RWPE1 (cell line): ENCODE measurements around the gene ENAH.
A peak's percentile ranks its signal among the peaks of the same experiment; 100 is the strongest.

Source experiments
- CTCF ChIA-PET: fragments of 350-600 bp; sonication (Branson Sonifier 250); formaldehyde crosslinking; extraction: SDS; loops from one replicate; lab custom pipeline; 2021; lab: Yijun Ruan, JAX
- POLR2A ChIA-PET: fragments of 400-600 bp; formaldehyde crosslinking; extraction: SDS; loops from one replicate; lab custom pipeline; 2020; ENCODE audit warnings: antibody characterized with exemption; ENCODE audit not compliant: low non-redundant PET; lab: Yijun Ruan, JAX
- DNase-seq: peaks from one replicate; pipeline ENCODE4 v3.0.0; 2012; ENCODE audit warnings: low spot score
- H3K27ac ChIP-seq: fragments of 450-650 bp; 2 replicates; pipeline ENCODE4 v1.5.1; 2017
- CTCF ChIP-seq: fragments of 450-650 bp; conservative IDR thresholded peaks from 2 replicates; pipeline ENCODE4 v1.5.1; 2017; ENCODE audit warnings: low read depth, mild to moderate bottlenecking

Gene ENAH

GRCh38 chr1:225651872-225652728 lies 823 bp downstream of the ENAH start:
- CTCF ChIA-PET: interaction anchor here (0.6 to 2.6 kb wide), 6 partner anchors 84 to 192 kb away, joined by 3 to 28 read pairs (median 4); partner anchors contain the start of gene SRP9
- DNase-seq: peak; percentile 56

GRCh38 chr1:225651376-225651871 lies 1.5 kb downstream of the ENAH start:
- POLR2A ChIA-PET: interaction anchor here (1.0 kb wide), 1 partner anchor 94 kb away, joined by 3 read pairs; no protein-coding TSS in a partner anchor
- H3K27ac ChIP-seq: no peak overlapping the region
- TF ChIP-seq CTCF: no peak
- CTCF ChIA-PET: interaction anchor here (0.6 to 2.6 kb wide), 3 partner anchors 121 to 193 kb away, joined by 3 to 28 read pairs (median 9); partner anchors contain the start of gene SRP9
- peak; percentile 55 for DNase-seq

More at GRCh38 chr1:225651872-225652728, 823 bp downstream of the ENAH start:
- TF ChIP-seq CTCF: no peak
- POLR2A ChIA-PET: interaction anchor here (0.6 to 1.0 kb wide), 3 partner anchors 48 to 127 kb away, joined by 3 to 7 read pairs (median 3); no protein-coding TSS in a partner anchor
- H3K27ac ChIP-seq: peak overlapping the region; percentile 94

- TF ChIP-seq CTCF: no peak
- peak overlapping the region; percentile 51 for H3K27ac ChIP-seq
- ChIA-PET CTCF (interaction anchor here (0.6 to 1.1 kb wide), 4 partner anchors 19 to 231 kb away, joined by 3 to 5 read pairs (median 4); no protein-coding TSS in a partner anchor), POLR2A (interaction anchor here (0.6 kb wide), 1 partner anchor 113 kb away, joined by 3 read pairs; no protein-coding TSS in a partner anchor)
- no peak for DNase-seq
Measured at GRCh38 chr1:225650179-225650578, 2.7 kb downstream of the ENAH start.

- TF ChIP-seq CTCF: no peak
- POLR2A ChIA-PET: no interaction called here
- DNase-seq: no peak
- H3K27ac ChIP-seq: no peak overlapping the region
- CTCF ChIA-PET: interaction anchor here (0.7 to 1.4 kb wide), 2 partner anchors 118 to 127 kb away, joined by 3 to 4 read pairs; no protein-coding TSS in a partner anchor
Measured at GRCh38 chr1:225645194-225645895, 7.6 kb downstream of the ENAH start.

GRCh38 chr1:225644666-225645065 lies 8.3 kb downstream of the ENAH start:
- H3K27ac ChIP-seq: no peak overlapping the region
- no peak for TF ChIP-seq CTCF
- POLR2A ChIA-PET: no interaction called here
- CTCF ChIA-PET: interaction anchor here (0.5 to 1.4 kb wide), 6 partner anchors 53 to 170 kb away, joined by 3 to 4 read pairs (median 3); no protein-coding TSS in a partner anchor
- no peak for DNase-seq

- TF ChIP-seq CTCF: no peak
- CTCF ChIA-PET: interaction anchor here (1.2 kb wide), 1 partner anchor 130 kb away, joined by 3 read pairs; no protein-coding TSS in a partner anchor
Measured at GRCh38 chr1:225642177-225642576, 10.7 kb downstream of the ENAH start.

More at GRCh38 chr1:225642177-225642576, 10.7 kb downstream of the ENAH start:
- POLR2A ChIA-PET: interaction anchor here (0.5 to 0.7 kb wide), 2 partner anchors 38 to 118 kb away, joined by 6 to 8 read pairs; no protein-coding TSS in a partner anchor
- DNase-seq: no peak
- H3K27ac ChIP-seq: no peak overlapping the region
